WTC11 (cell line): ENCODE data around the gene DMBX1. TPM values are rescaled to one million over a fixed set of nuclear protein-coding genes. Genes with fewer than 3 reads are reported as not detected.

ENCODE experiments used
- ATAC-seq: fragments of 200-7000 bp; cut with Tn5 transposase; 2 replicates; pipeline ENCODE4 v1.10.0; 2021; ENCODE audit warnings: mild to moderate bottlenecking, moderate library complexity
- CTCF ChIA-PET: fragments of 300-600 bp; sonication (Branson Sonifier 250); formaldehyde crosslinking; loops from one replicate; lab custom pipeline; 2021; ENCODE audit warnings: antibody characterized with exemption; lab: Charles Lee
- POLR2A ChIA-PET: fragments of 350-600 bp; sonication (Branson Sonifier 250); formaldehyde crosslinking; loops from one replicate; lab custom pipeline; 2021; ENCODE audit warnings: antibody characterized with exemption; lab: Charles Lee
- DNase-seq: peaks from one replicate; pipeline ENCODE4 v3.0.0; 2021; ENCODE audit warnings: low spot score
- H3K27ac Mint-ChIP-seq: 2 replicates; pipeline ENCODE4 v1.8.0; 2021; ENCODE audit warnings: mixed read lengths
- H3K27me3 Mint-ChIP-seq: 2 replicates; pipeline ENCODE4 v1.8.0; 2021; ENCODE audit warnings: low read depth, mild to moderate bottlenecking, moderate library complexity, mixed read lengths
- H3K36me3 Mint-ChIP-seq: 2 replicates; pipeline ENCODE4 v1.8.0; 2021; ENCODE audit warnings: mixed read lengths
- H3K4me1 Mint-ChIP-seq: 2 replicates; pipeline ENCODE4 v1.8.0; 2022; ENCODE audit warnings: mixed read lengths
- H3K4me3 Mint-ChIP-seq: 2 replicates; pipeline ENCODE4 v1.8.0; 2021; ENCODE audit warnings: mild to moderate bottlenecking, moderate library complexity, mixed read lengths
- H3K9me3 Mint-ChIP-seq: 2 replicates; pipeline ENCODE4 v1.8.0; 2021; ENCODE audit warnings: mixed read lengths
- ELF4 ChIP-seq: sonication (generic); formaldehyde crosslinking; IDR thresholded peaks from 2 replicates; pipeline ENCODE4 v1.8.1; 2022; ENCODE audit warnings: low read depth, mild to moderate bottlenecking, moderate library complexity, missing genetic modification reagents
- ESRRA ChIP-seq: sonication (generic); formaldehyde crosslinking; IDR thresholded peaks from 2 replicates; pipeline ENCODE4 v1.8.1; 2022; ENCODE audit warnings: mild to moderate bottlenecking, missing genetic modification reagents, borderline replicate concordance
- IRF2 ChIP-seq: sonication (generic); formaldehyde crosslinking; IDR thresholded peaks from 2 replicates; pipeline ENCODE4 v1.8.0; 2022; ENCODE audit warnings: low read depth, missing genetic modification reagents, borderline replicate concordance
- NR3C1 ChIP-seq: sonication (generic); formaldehyde crosslinking; conservative IDR thresholded peaks from 2 replicates; pipeline ENCODE4 v1.8.1; 2023; ENCODE audit warnings: low read depth, mild to moderate bottlenecking, missing genetic modification reagents
- PRRX2 ChIP-seq: fragments of 250-450 bp; sonication (Bioruptor Pico); IDR thresholded peaks from 2 replicates; pipeline ENCODE4 v1.8.0; 2021; ENCODE audit warnings: mild to moderate bottlenecking
- USF2 ChIP-seq: sonication (generic); formaldehyde crosslinking; IDR thresholded peaks from 2 replicates; pipeline ENCODE4 v1.8.1; 2023; ENCODE audit warnings: mild to moderate bottlenecking, missing genetic modification reagents, moderate library complexity
- ZNF232 ChIP-seq: sonication (generic); formaldehyde crosslinking; IDR thresholded peaks from 2 replicates; pipeline ENCODE4 v1.8.0; 2022; ENCODE audit warnings: mild to moderate bottlenecking, missing genetic modification reagents
- ZNF512 ChIP-seq: sonication (generic); formaldehyde crosslinking; IDR thresholded peaks from 2 replicates; pipeline ENCODE4 v1.8.1; 2022; ENCODE audit warnings: missing genetic modification reagents, borderline replicate concordance
- total RNA-seq: library from RNA; stranded (reverse); gene quantifications from 3 replicates; pipeline ENCODE4 v1.2.3, GENCODE V29; 2021
- TF ChIP-seq, protein P1 (sequence below): sonication (generic); formaldehyde crosslinking; conservative IDR thresholded peaks from 2 replicates; pipeline ENCODE4 v1.8.1; 2023; ENCODE audit warnings: mild to moderate bottlenecking, low read depth, missing genetic modification reagents, moderate library complexity
- TF ChIP-seq, protein P2 (sequence below): sonication (generic); formaldehyde crosslinking; IDR thresholded peaks from 2 replicates; pipeline ENCODE4 v1.8.1; 2023; ENCODE audit warnings: mild to moderate bottlenecking, missing genetic modification reagents
- TF ChIP-seq, protein P3 (sequence below): sonication (generic); formaldehyde crosslinking; IDR thresholded peaks from 2 replicates; pipeline ENCODE4 v1.8.0; 2023; ENCODE audit warnings: mild to moderate bottlenecking, missing genetic modification reagents

DMBX1 gene
- total RNA-seq, 1 experiment from 2014 or later = 3.7 TPM

DNA sequence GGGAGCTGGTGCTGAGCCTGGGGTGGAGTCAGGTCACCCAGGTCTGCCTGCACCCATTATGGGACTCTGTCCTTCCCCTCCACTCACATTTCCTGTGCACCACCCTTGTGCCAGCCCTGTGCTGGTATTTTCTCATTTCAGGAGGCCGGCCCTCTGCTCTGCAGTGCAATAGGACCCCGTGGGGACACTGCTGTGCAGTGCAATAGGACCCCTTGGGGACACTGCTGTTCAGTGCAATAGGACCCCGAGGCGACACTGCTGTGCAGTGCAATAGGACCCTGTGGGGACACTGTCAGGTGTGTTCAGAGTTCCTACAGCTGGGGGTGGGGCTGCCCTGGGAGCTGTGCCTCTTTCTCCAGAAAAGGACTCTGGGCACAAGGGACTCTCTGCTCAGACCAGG, 36.2 kb upstream of the DMBX1 start:
- CTCF ChIA-PET = interaction anchor here (0.8 to 5.4 kb wide), 7 partner anchors 11 to 80 kb away, joined by 3 to 55 read pairs (median 10); no protein-coding TSS in a partner anchor
- H3K27ac Mint-ChIP-seq = no peak overlapping the region
- POLR2A ChIA-PET = no interaction called here
- peaks cover 72% of the 10 kb centered on the region for H3K27me3 Mint-ChIP-seq
- no peak overlapping the region for H3K4me3 Mint-ChIP-seq
- ATAC-seq = no peak
- no peaks in the 10 kb centered on the region for H3K36me3 Mint-ChIP-seq
- H3K9me3 Mint-ChIP-seq = no peaks in the 10 kb centered on the region
- peaks cover 45% of the 10 kb centered on the region for H3K4me1 Mint-ChIP-seq
- TF ChIP-seq IRF2 (CRISPR knock-in tag) (no peak), ZNF232 (CRISPR knock-in tag) (no peak), ELF4 (CRISPR knock-in tag) (no peak), ESRRA (CRISPR knock-in tag) (no peak), USF2 (CRISPR knock-in tag) (no peak), NR3C1 (CRISPR knock-in tag) (no peak)
- TF ChIP-seq, protein P1, sequence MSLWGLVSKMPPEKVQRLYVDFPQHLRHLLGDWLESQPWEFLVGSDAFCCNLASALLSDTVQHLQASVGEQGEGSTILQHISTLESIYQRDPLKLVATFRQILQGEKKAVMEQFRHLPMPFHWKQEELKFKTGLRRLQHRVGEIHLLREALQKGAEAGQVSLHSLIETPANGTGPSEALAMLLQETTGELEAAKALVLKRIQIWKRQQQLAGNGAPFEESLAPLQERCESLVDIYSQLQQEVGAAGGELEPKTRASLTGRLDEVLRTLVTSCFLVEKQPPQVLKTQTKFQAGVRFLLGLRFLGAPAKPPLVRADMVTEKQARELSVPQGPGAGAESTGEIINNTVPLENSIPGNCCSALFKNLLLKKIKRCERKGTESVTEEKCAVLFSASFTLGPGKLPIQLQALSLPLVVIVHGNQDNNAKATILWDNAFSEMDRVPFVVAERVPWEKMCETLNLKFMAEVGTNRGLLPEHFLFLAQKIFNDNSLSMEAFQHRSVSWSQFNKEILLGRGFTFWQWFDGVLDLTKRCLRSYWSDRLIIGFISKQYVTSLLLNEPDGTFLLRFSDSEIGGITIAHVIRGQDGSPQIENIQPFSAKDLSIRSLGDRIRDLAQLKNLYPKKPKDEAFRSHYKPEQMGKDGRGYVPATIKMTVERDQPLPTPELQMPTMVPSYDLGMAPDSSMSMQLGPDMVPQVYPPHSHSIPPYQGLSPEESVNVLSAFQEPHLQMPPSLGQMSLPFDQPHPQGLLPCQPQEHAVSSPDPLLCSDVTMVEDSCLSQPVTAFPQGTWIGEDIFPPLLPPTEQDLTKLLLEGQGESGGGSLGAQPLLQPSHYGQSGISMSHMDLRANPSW (CRISPR knock-in tag) = no peak
- TF ChIP-seq, protein P2, sequence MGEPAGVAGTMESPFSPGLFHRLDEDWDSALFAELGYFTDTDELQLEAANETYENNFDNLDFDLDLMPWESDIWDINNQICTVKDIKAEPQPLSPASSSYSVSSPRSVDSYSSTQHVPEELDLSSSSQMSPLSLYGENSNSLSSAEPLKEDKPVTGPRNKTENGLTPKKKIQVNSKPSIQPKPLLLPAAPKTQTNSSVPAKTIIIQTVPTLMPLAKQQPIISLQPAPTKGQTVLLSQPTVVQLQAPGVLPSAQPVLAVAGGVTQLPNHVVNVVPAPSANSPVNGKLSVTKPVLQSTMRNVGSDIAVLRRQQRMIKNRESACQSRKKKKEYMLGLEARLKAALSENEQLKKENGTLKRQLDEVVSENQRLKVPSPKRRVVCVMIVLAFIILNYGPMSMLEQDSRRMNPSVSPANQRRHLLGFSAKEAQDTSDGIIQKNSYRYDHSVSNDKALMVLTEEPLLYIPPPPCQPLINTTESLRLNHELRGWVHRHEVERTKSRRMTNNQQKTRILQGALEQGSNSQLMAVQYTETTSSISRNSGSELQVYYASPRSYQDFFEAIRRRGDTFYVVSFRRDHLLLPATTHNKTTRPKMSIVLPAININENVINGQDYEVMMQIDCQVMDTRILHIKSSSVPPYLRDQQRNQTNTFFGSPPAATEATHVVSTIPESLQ = no peak
- TF ChIP-seq, protein P3, sequence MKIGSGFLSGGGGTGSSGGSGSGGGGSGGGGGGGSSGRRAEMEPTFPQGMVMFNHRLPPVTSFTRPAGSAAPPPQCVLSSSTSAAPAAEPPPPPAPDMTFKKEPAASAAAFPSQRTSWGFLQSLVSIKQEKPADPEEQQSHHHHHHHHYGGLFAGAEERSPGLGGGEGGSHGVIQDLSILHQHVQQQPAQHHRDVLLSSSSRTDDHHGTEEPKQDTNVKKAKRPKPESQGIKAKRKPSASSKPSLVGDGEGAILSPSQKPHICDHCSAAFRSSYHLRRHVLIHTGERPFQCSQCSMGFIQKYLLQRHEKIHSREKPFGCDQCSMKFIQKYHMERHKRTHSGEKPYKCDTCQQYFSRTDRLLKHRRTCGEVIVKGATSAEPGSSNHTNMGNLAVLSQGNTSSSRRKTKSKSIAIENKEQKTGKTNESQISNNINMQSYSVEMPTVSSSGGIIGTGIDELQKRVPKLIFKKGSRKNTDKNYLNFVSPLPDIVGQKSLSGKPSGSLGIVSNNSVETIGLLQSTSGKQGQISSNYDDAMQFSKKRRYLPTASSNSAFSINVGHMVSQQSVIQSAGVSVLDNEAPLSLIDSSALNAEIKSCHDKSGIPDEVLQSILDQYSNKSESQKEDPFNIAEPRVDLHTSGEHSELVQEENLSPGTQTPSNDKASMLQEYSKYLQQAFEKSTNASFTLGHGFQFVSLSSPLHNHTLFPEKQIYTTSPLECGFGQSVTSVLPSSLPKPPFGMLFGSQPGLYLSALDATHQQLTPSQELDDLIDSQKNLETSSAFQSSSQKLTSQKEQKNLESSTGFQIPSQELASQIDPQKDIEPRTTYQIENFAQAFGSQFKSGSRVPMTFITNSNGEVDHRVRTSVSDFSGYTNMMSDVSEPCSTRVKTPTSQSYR (CRISPR knock-in tag) = no peak
- no peak for DNase-seq

DNA sequence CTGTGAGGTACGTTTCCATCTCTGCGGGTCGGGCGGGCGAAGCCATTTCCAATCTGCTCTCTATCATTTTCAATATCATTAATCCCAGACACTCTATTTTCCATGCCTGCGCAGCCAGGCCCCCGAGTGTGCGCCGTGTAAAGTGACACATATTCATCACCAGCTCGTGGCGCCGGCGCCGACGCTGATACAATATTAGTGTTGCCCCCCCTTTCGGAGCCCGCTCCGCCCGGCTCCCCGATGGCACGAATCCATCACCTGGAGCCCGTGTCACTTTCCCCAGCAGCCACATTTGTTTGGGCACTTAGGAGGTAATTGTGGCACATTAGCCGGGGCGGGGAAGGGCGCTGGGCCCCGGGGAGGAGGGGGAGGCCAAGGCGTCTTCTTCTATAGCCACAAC, 33.7 kb upstream of the DMBX1 start:
- H3K27ac Mint-ChIP-seq = no peak overlapping the region
- no peaks in the 10 kb centered on the region for H3K36me3 Mint-ChIP-seq
- ChIA-PET CTCF (interaction anchor here (6.1 kb wide), 1 partner anchor 9 kb away, joined by 48 read pairs; no protein-coding TSS in a partner anchor), POLR2A (no interaction called here)
- ATAC-seq = no peak
- peaks cover 65% of the 10 kb centered on the region for H3K27me3 Mint-ChIP-seq
- H3K4me3 Mint-ChIP-seq = no peak overlapping the region
- no peak for DNase-seq
- peaks cover 35% of the 10 kb centered on the region for H3K4me1 Mint-ChIP-seq
- no peaks in the 10 kb centered on the region for H3K9me3 Mint-ChIP-seq
- TF ChIP-seq ZNF512 (CRISPR knock-in tag) (no peak), PRRX2 (CRISPR knock-in tag) (no peak)
